Mammary epithelial cell (primary cell): Measurements from ENCODE around the gene WIPF1.

Experiments used
- EZH2 ChIP-seq: IDR thresholded peaks from 2 replicates; pipeline ENCODE4 v1.6.1; 2012; ENCODE audit warnings: low read length, inconsistent platforms, borderline replicate concordance
- TF ChIP-seq, protein P1 (sequence below), 2 donors: IDR thresholded peaks in 1 of 2; conservative IDR thresholded peaks in 1 of 2; 2 replicates each; pipeline ENCODE4 v1.5.1; 2011 to 2012; ENCODE audit warnings: inconsistent platforms in 2 of 2, low read length in 2 of 2, mild to moderate bottlenecking in 2 of 2, control low read depth in 1 of 2, low read depth in 1 of 2; ENCODE audit not compliant: insufficient read depth in 1 of 2; ENCODE audit errors: extremely low read depth in 1 of 2

DNA sequence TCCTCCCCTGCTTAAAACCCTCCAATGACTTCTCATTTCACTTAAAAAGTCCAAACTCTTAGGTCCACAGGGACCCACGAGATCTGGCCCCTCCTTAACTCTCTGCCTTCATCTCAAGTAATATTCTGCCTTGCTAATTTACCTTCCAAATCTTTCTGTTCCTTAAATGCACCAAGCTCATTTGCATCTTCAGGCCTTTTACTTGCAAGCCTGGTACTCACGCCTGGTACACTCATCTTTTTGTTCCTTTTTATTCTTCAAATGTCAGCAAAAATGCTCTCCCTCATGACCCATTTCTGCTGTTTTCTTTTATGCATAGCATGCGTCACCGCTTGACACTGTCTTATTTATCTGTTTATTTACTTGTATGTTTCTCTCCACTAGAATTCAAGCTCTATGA is 2.7 kb upstream of the WIPF1 start:
- TF ChIP-seq, protein P1, sequence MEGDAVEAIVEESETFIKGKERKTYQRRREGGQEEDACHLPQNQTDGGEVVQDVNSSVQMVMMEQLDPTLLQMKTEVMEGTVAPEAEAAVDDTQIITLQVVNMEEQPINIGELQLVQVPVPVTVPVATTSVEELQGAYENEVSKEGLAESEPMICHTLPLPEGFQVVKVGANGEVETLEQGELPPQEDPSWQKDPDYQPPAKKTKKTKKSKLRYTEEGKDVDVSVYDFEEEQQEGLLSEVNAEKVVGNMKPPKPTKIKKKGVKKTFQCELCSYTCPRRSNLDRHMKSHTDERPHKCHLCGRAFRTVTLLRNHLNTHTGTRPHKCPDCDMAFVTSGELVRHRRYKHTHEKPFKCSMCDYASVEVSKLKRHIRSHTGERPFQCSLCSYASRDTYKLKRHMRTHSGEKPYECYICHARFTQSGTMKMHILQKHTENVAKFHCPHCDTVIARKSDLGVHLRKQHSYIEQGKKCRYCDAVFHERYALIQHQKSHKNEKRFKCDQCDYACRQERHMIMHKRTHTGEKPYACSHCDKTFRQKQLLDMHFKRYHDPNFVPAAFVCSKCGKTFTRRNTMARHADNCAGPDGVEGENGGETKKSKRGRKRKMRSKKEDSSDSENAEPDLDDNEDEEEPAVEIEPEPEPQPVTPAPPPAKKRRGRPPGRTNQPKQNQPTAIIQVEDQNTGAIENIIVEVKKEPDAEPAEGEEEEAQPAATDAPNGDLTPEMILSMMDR (conservative IDR thresholded peaks at IDR 0.05 in 1 of 2, IDR thresholded peaks at IDR 0.05 in 1 of 2; ENCODE audit: extremely low read depth in 1 of 2, insufficient read depth in 1 of 2, low read depth in 1 of 2, low read length in 2 of 2), result no peak
- no peak for TF ChIP-seq EZH2
